Activated naive CD8-positive, alpha-beta T cell treated with anti-CD3 and anti-CD28 coated beads for 36 hours (primary cell): Measurements from ENCODE around the gene SHISAL2A. TPM values are rescaled to one million over a fixed set of nuclear protein-coding genes. Genes with fewer than 3 reads are reported as not detected.

ENCODE experiments used
- DNase-seq: peaks from one replicate; pipeline ENCODE4 v3.0.0; 2021
- H3K27ac Mint-ChIP-seq: one replicate; pipeline ENCODE4 v1.8.0; 2022; ENCODE audit warnings: mild to moderate bottlenecking, moderate library complexity, mixed read lengths
- H3K27me3 Mint-ChIP-seq: one replicate; pipeline ENCODE4 v1.8.0; 2022; ENCODE audit warnings: mild to moderate bottlenecking, mixed read lengths
- H3K36me3 Mint-ChIP-seq: one replicate; pipeline ENCODE4 v1.8.0; 2021; ENCODE audit warnings: mild to moderate bottlenecking, mixed read lengths
- H3K4me1 Mint-ChIP-seq: one replicate; pipeline ENCODE4 v1.8.0; 2021; ENCODE audit warnings: mixed read lengths
- H3K4me3 Mint-ChIP-seq: one replicate; pipeline ENCODE4 v1.8.0; 2022; ENCODE audit warnings: mild to moderate bottlenecking, moderate library complexity, mixed read lengths
- H3K9me3 Mint-ChIP-seq: one replicate; pipeline ENCODE4 v1.8.0; 2022; ENCODE audit warnings: mixed read lengths
- total RNA-seq, 2 experiments: library from RNA; stranded (reverse); gene quantifications; one replicate each; pipeline ENCODE4 v1.2.3, GENCODE V29; 2021

SHISAL2A gene
- total RNA-seq, 2 experiments from 2014 or later = 13.7 to 14.2 TPM

- no peaks in the 10 kb centered on the region for H3K9me3 Mint-ChIP-seq
- H3K36me3 Mint-ChIP-seq = peaks cover 14% of the 10 kb centered on the region
- no peak overlapping the region for H3K4me3 Mint-ChIP-seq
- peaks cover 26% of the 10 kb centered on the region for H3K4me1 Mint-ChIP-seq
- DNase-seq = no peak
- H3K27ac Mint-ChIP-seq = no peak overlapping the region
- no peaks in the 10 kb centered on the region for H3K27me3 Mint-ChIP-seq
Observed at GRCh38 chr1:52660807-52661206, 27.8 kb downstream of the SHISAL2A start.

- no peak overlapping the region for H3K4me3 Mint-ChIP-seq
- peaks cover 3% of the 10 kb centered on the region for H3K36me3 Mint-ChIP-seq
- no peak overlapping the region for H3K27ac Mint-ChIP-seq
- DNase-seq = no peak
- peaks cover 22% of the 10 kb centered on the region for H3K4me1 Mint-ChIP-seq
- no peaks in the 10 kb centered on the region for H3K27me3 Mint-ChIP-seq
- no peaks in the 10 kb centered on the region for H3K9me3 Mint-ChIP-seq
Observed at GRCh38 chr1:52662645-52663313, 29.8 kb downstream of the SHISAL2A start.

- H3K4me1 Mint-ChIP-seq = peaks cover 17% of the 10 kb centered on the region
- H3K27ac Mint-ChIP-seq = no peak overlapping the region
- DNase-seq = no peak
- H3K9me3 Mint-ChIP-seq = no peaks in the 10 kb centered on the region
- no peaks in the 10 kb centered on the region for H3K27me3 Mint-ChIP-seq
- peaks cover 3% of the 10 kb centered on the region for H3K36me3 Mint-ChIP-seq
- no peak overlapping the region for H3K4me3 Mint-ChIP-seq
Observed at GRCh38 chr1:52663716-52664115, 30.7 kb downstream of the SHISAL2A start.

GRCh38 chr1:52665006-52665941, 32.3 kb downstream of the SHISAL2A start:
- no peak overlapping the region for H3K4me3 Mint-ChIP-seq
- H3K9me3 Mint-ChIP-seq = no peaks in the 10 kb centered on the region
- peaks cover 2% of the 10 kb centered on the region for H3K4me1 Mint-ChIP-seq
- no peak for DNase-seq
- H3K27ac Mint-ChIP-seq = no peak overlapping the region
- H3K36me3 Mint-ChIP-seq = peaks cover 2% of the 10 kb centered on the region
- H3K27me3 Mint-ChIP-seq = no peaks in the 10 kb centered on the region

GRCh38 chr1:52667290-52667689, 34.3 kb downstream of the SHISAL2A start:
- no peak overlapping the region for H3K4me3 Mint-ChIP-seq
- H3K9me3 Mint-ChIP-seq = no peaks in the 10 kb centered on the region
- no peaks in the 10 kb centered on the region for H3K4me1 Mint-ChIP-seq
- H3K27ac Mint-ChIP-seq = no peak overlapping the region
- DNase-seq = no peak
- no peaks in the 10 kb centered on the region for H3K36me3 Mint-ChIP-seq
- H3K27me3 Mint-ChIP-seq = no peaks in the 10 kb centered on the region

- H3K27ac Mint-ChIP-seq = no peak overlapping the region
- no peak overlapping the region for H3K4me3 Mint-ChIP-seq
- no peaks in the 10 kb centered on the region for H3K9me3 Mint-ChIP-seq
- H3K27me3 Mint-ChIP-seq = no peaks in the 10 kb centered on the region
- no peak for DNase-seq
- H3K4me1 Mint-ChIP-seq = no peaks in the 10 kb centered on the region
- H3K36me3 Mint-ChIP-seq = no peaks in the 10 kb centered on the region
Observed at GRCh38 chr1:52667984-52668383, 35.0 kb downstream of the SHISAL2A start.

GRCh38 chr1:52668711-52669110, 35.7 kb downstream of the SHISAL2A start:
- Mint-ChIP-seq H3K9me3 (no peaks in the 10 kb centered on the region), H3K4me1 (no peaks in the 10 kb centered on the region), H3K27me3 (no peaks in the 10 kb centered on the region), H3K27ac (no peak overlapping the region), H3K4me3 (no peak overlapping the region), H3K36me3 (no peaks in the 10 kb centered on the region)
- no peak for DNase-seq

- no peaks in the 10 kb centered on the region for H3K27me3 Mint-ChIP-seq
- no peak for DNase-seq
- peaks cover 2% of the 10 kb centered on the region for H3K4me1 Mint-ChIP-seq
- no peaks in the 10 kb centered on the region for H3K9me3 Mint-ChIP-seq
- H3K36me3 Mint-ChIP-seq = no peaks in the 10 kb centered on the region
- no peak overlapping the region for H3K27ac Mint-ChIP-seq
- no peak overlapping the region for H3K4me3 Mint-ChIP-seq
Observed at GRCh38 chr1:52669696-52670095, 36.7 kb downstream of the SHISAL2A start.

GRCh38 chr1:52670604-52671003, 37.6 kb downstream of the SHISAL2A start:
- no peak overlapping the region for H3K27ac Mint-ChIP-seq
- no peaks in the 10 kb centered on the region for H3K9me3 Mint-ChIP-seq
- H3K36me3 Mint-ChIP-seq = no peaks in the 10 kb centered on the region
- H3K27me3 Mint-ChIP-seq = no peaks in the 10 kb centered on the region
- no peak for DNase-seq
- peaks cover 5% of the 10 kb centered on the region for H3K4me1 Mint-ChIP-seq
- H3K4me3 Mint-ChIP-seq = no peak overlapping the region

GRCh38 chr1:52672946-52673345, 40.0 kb downstream of the SHISAL2A start:
- Mint-ChIP-seq H3K9me3 (no peaks in the 10 kb centered on the region), H3K4me1 (peaks cover 5% of the 10 kb centered on the region), H3K27me3 (no peaks in the 10 kb centered on the region), H3K36me3 (no peaks in the 10 kb centered on the region), H3K4me3 (no peak overlapping the region), H3K27ac (no peak overlapping the region)
- DNase-seq = no peak

- Mint-ChIP-seq H3K4me3 (no peak overlapping the region), H3K4me1 (peaks cover 5% of the 10 kb centered on the region), H3K27ac (no peak overlapping the region), H3K9me3 (no peaks in the 10 kb centered on the region), H3K27me3 (no peaks in the 10 kb centered on the region), H3K36me3 (no peaks in the 10 kb centered on the region)
- DNase-seq = no peak
Observed at GRCh38 chr1:52673513-52673912, 40.5 kb downstream of the SHISAL2A start.

GRCh38 chr1:52674497-52675384, 41.8 kb downstream of the SHISAL2A start:
- no peak overlapping the region for H3K4me3 Mint-ChIP-seq
- no peaks in the 10 kb centered on the region for H3K36me3 Mint-ChIP-seq
- peaks cover 5% of the 10 kb centered on the region for H3K4me1 Mint-ChIP-seq
- no peak for DNase-seq
- no peak overlapping the region for H3K27ac Mint-ChIP-seq
- H3K9me3 Mint-ChIP-seq = no peaks in the 10 kb centered on the region
- no peaks in the 10 kb centered on the region for H3K27me3 Mint-ChIP-seq

GRCh38 chr1:52676249-52676903, 43.4 kb downstream of the SHISAL2A start:
- no peak for DNase-seq
- Mint-ChIP-seq H3K4me1 (peaks cover 5% of the 10 kb centered on the region), H3K27ac (no peak overlapping the region), H3K9me3 (no peaks in the 10 kb centered on the region), H3K4me3 (no peak overlapping the region), H3K27me3 (no peaks in the 10 kb centered on the region), H3K36me3 (no peaks in the 10 kb centered on the region)

GRCh38 chr1:52677076-52677806, 44.3 kb downstream of the SHISAL2A start:
- H3K9me3 Mint-ChIP-seq = no peaks in the 10 kb centered on the region
- H3K27me3 Mint-ChIP-seq = no peaks in the 10 kb centered on the region
- H3K4me1 Mint-ChIP-seq = peaks cover 5% of the 10 kb centered on the region
- no peaks in the 10 kb centered on the region for H3K36me3 Mint-ChIP-seq
- DNase-seq = no peak
- no peak overlapping the region for H3K27ac Mint-ChIP-seq
- no peak overlapping the region for H3K4me3 Mint-ChIP-seq
